Gastrocnemius medialis (tissue), 4 donors: ENCODE measurements around the gene STOX2.

Experiments used
- CTCF ChIP-seq, 5 experiments: fragments of 450-650 bp in 3 of 5; fragments of 200-600 bp in 2 of 5; sonication (generic) in 2 of 5; IDR thresholded peaks in 4 of 5; conservative IDR thresholded peaks in 1 of 5; 1 replicate in 4 of 5; 2 replicates in 1 of 5; pipeline ENCODE4 v1.5.1; 2016 to 2019; ENCODE audit warnings: antibody characterized with exemption in 5 of 5, mild to moderate bottlenecking in 3 of 5, moderate library complexity in 3 of 5
- POLR2A ChIP-seq, 2 donors: fragments of 450-650 bp; IDR thresholded peaks; one replicate each; pipeline ENCODE4 v1.6.1; 2017; ENCODE audit warnings: antibody characterized with exemption in 2 of 2, mild to moderate bottlenecking in 2 of 2, moderate library complexity in 2 of 2

GRCh38 chr4:183921335-183921734 lies 16.2 kb downstream of the STOX2 start:
- TF ChIP-seq CTCF (IDR thresholded peaks at IDR 0.05 in 4 of 5, conservative IDR thresholded peaks at IDR 0.05 in 1 of 5) (no peak), POLR2A (IDR thresholded peaks at IDR 0.05) (no peak)
